Kidney capillary endothelial cell (primary cell): ENCODE measurements around the gene FIS1.
"Not testable (repeated sequence)": the region's sequence is repeated elsewhere in the genome, so short reads cannot be mapped to it uniquely, and the experiment has no call there.

Experiments
- DNase-seq: peaks from one replicate; pipeline ENCODE4 v3.0.0-alpha.2; 2018; ENCODE audit warnings: low spot score

Gene FIS1

DNA sequence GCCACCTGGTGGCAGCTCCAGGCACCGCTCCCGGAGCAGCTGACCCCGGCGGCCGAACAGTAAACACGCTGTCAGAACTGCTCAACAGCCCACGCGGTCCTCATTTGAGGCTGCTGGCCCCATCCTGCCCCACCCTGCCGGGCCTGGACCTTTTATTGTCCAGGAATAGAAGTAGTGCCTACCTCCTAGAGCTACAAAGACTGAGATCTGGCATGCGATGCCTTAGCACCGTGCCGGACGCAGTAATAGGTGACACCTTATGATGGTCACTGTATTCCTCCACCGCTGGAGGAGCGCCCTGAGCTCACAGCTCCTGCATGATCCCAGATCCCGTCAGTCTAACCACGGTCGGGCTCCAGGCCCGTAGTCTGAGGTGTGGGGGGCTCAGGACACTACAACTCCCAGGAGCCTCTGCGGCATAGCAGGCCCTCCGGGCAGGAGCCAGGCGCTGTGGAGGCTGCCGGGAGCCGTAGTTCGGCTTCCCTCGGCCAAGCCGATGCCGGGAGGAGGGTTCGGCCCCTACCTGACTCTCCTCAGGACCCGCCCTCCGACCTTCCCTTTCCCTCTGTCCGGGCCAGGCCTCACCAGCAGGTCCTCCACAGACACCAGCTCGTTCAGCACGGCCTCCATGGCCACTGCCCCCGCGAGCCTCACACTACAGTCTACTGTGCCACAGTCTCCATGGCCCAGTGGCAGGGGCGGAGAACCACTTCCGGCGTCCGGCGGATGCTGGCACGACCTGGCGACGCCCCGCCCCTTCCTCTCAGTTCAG is at the start of gene FIS1:
Gene FIS1, minus strand, starts transcription at position 707 of the 772 bp plus-strand sequence. Its CDS starts 77 bp downstream, at position 630.
- DNase-seq: peak; percentile 88

DNA sequence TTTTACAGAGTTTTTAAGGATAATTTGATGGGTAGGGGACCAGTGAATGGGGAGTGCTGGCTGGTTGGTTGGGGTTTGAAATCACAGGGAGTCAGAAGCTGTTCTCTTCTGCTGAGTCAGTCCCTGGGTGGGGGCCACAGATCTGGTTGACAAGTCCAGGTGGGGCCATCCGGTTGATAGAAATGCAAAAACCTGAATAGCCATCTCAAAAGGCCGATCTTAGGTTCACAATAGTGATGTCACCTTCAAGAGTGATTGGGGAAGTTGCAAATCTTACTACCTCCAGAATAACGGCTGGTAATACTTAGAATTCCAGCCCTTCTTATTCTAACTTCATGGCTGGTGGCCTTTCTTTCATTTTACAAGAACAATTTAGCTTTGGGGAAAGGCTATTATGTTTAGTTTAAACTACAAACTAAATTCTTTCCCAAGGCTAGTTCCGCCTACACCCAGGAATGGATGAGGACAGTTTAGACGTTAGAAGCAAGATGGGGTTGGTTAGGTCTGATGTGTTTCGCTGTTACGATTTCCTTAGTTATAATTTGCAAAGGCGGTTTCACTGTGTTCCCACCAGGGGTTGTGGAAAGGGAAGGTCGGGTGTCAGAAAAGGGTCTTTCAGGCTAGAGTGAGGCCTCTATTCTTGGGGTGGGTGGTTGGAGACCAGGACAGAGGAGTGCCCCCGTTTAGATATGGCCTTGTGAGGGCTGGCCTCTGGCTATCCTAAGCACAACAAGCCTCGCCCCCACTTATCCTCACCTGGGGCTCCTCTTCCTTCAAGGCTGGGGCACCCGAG is 49.4 kb upstream of the FIS1 start:
- DNase-seq: no peak

DNA sequence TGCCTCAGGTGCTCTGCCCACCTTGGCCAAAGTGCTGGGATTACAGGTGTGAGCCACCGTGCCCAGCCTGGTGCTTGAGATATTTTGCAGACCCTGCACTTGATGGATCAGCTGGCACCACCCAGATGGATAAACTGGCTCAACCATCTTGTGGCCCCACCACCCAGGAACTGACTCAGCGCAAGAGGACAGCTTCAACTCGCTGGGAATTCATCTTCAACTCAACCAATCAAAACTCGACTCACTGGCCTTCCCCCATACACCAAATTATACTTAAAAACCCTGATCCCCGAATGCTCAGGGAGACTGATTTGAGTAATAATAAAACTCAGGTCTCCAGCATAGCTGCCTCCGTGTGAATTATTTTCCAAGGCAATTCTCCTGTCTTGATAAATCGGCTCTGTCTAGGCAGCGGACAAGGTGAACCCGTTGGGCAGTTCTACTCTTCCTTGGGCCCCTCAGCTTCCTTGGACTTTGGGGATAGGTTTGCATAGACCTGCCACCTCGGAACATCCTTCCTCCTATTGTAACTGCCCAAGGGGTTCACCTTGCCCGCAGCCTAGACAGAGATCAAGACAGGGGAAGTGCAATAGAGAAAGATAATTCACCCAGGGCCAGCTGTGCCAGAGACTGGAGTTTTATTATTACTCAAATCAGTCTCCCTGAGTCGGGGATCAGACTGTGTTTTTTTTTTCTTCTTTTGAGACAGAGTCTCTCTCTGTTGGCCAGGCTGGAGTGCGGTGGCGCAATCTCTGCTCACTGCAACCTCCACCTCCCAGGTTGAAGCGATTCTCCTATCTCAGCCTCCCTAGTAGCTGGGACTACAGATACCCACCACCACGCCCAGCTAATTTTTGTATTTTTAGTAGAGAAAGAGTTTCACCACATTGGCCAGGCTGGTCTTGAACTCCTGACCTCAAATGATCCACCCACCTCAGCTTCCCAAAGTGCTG is 48.5 kb upstream of the FIS1 start:
- not testable (repeated sequence) for DNase-seq

DNA sequence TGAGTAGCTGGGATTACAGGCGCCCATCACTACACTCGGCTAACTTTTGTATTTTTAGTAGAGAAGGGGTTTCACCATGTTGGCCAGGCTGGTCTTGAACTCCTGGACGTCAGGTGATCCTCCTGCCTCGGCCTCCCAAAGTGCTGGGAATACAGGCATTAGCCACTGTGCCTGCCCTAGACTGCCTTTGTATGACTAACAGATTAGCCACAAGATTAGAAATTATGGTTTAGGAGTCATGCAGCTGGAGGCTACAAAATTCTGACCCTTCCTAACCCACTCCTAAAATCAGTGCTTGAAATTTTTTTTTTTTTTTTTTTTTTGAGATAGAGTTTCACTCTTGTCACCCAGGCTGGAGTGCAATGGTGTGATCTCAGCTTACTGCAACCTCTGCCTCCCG is 47.7 kb upstream of the FIS1 start:
- not testable (repeated sequence) for DNase-seq

DNA sequence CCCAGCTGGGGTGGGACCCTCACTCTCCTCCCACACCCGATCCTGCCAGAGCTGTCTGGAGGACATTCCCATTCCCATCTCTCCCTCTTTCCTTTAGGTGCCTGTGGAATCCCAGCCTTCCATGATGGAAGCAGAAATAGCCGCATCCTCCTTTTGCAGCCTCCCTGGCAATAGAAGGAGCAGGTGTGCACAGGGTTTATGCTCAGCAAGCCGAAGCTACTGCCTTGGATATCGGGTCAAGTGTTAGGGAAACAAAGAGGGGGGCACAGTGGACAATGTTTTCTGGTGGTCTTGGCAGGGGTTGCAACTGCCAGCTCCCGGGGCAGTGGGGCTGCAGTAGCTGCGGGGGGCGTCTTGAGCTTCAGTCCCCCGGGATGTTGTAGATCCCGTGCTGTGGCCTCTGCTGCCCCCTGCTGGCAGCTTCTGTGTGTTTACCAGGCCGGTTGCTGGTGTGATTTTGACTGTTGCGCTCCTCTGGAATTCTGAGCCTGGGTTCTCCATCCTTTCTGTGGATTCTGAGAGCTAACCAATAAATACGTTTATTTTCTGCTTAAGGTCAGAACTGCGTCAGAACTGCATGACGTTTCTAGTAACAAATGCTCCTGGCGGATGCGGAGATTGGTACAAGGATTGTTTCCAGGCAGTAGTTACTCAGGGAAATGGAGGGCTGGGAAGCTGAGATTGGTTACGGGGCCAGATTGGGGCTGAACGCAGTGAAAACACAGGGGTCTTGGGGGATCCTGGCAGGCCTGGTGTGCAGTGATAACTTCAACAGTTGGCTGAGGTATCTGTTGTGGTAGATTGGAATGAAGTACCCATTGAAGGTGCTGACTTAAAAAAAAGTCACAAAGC is 45.5 kb upstream of the FIS1 start:
- peak; percentile 28 for DNase-seq

DNA sequence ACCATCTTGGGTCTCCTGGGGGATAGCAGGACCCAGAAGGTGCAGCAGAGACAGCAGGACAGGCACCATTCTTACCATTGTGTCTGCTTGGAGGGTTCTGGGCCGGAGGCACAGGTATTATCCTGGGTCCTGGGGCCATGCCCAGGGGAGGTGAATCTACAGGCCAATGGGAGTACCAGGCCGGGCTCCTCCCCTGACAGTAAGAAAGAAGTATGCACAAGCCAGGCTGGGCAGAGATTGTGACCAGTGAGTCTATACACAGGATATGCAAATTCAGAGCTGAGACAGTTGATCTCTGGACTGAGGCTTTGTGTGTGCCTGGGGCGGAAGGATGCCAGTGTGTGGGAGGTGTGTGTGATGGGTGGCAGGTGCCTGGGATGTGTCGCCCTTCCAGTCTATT is 44.8 kb upstream of the FIS1 start:
- not testable (repeated sequence) for DNase-seq

DNA sequence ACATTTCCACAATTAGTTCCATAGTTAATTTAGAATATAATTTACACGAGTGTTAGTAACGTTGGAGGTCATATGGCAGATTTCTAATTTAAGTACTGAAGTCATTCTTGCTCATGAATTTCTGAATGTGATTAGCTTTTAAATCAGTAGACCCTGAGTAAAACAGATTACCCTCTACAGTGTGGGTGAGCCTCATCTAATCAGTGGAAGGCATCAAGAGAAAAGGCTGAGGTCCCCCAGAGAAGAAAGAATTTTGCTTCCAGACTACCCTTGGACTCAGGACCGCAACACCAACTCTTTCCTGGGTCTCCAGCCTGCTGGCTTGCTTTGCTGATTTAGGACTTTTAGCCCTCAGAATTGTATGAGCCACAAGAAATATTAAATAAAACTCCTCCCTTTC is 43.6 kb upstream of the FIS1 start:
- DNase-seq: no peak

DNA sequence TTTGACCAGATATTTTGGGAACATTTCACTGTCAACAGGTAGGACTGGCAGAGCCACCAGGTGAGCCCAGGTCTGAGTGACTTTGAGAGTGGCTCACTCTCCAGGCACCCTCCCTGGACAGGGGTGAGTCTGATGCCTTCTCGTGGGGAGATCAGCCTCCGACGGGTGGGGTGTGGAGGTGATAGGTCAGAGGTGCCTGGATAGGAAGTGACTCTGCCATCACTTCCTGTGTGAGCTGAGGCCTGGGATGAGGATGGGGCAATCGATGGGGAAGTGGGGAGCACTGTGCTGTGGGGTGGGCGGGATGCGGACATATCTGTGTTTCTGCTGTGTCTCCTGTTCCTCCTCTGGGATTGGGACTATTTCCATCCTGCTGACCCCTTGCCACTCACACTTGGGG is 42.2 kb upstream of the FIS1 start:
- DNase-seq: no peak

DNA sequence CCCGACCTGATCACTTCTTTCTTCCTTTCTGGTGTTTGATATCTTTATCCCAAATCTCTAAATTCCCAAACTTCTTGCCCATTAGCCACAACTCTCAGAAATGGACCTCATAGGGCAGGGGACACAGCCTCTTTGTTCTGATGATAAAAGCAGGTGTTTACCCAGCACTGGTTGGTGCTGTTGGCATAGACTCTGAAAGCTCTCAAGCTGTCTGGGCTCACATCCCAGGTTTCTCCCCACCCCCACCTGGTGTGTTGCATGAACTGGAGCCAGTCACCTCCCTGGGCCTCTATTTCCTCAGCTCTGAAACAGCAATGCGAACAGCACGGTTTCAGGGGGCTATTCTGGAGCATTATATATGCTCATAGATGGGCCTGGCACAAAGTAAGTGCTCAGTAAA is 41.0 kb upstream of the FIS1 start:
- DNase-seq: not testable (repeated sequence)

DNA sequence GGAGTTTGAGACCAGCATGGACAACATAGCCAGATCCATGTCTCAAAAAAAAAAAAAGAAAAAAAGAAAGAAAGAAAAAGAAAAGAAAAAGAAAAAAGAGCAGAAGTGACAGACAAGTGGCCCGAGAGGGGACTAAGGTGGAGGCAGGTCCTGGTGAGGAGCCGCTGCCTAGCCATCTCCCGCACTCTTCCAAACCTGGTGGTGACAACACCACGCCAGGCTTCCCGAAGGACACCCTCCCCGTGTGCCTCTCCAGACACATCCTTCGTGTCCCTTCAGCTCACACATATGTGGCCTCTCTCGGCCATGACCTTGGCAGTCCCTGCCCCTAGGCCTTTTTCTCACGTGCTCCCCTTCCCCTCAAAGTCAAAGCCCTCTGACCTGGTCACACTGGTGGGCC is 40.3 kb upstream of the FIS1 start:
- no peak for DNase-seq

DNA sequence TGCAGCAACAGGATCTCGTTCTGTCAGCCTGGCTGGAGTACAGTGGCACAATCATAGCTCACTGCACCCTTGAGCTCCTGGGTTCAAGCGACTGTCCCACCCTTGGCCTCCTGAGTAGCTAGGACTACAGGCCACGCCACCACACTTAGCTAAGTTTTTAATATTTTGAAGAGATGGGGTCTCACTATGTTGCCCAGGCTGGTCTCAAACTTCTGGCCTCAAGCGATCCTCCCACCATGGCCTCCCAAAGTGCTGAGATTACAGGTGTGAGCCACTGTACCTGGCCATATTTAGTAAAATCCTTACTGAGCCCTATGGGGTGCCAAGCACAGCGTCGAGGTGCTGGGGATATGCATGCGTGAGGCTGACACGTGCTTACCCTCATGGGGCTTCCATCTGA is 36.0 kb upstream of the FIS1 start:
- DNase-seq: not testable (repeated sequence)

DNA sequence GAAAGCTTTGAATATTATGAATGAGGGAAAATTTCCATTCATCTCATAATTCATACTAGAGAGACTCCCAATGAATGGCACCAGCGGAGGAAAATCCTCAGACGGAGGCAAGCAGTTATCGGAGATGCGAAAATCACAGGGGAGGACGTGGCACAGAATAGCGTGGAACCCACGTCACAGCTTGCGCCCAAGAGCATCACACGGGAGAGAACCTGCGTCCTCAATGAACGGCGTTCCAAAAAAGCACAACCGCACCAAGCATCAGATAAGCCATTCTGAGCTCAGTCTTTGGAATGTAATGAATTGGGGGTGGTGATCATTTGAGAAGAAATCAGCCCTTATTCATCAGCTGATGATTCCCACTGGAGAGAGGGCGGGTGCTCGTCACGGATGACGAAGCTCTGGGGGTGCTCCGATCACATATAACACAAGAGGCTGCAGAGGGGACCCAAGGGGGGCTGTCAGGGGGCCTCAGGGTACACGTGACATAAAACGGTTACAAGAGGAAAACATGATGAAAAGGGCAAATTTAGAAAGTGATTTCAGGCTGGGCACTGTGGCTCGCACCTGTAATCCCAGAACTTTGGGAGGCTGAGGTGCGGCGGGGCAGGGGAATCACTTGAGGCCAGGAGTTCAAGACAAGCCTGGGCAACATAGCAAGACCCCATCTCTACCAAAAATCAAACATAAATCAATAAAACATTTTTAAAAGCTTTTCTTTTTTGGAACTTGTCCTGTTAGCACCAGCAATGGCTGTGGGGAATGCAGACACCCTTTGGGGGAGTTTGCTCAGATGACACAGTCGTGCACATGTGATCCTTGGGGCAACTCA is 33.8 kb upstream of the FIS1 start:
- no peak for DNase-seq

DNA sequence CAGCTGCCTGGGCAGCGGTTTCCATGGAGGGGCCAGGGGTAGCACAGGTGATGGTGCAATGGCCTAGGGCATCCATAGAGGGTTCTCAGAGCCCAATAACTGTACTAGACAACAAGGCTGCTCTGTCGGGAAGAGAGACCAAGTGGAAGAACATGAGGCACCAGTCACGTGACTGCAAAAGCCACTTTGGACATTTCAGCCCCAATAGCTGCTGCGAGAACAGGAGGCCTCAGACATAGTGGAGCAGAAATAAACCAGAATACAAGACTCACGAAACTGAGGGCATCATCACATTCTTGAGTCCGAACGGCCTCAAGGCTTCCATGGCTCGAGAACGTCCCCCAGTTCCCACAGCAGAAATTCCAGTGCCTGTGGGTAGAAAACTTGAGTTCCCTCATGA is 32.3 kb upstream of the FIS1 start:
- no peak for DNase-seq

DNA sequence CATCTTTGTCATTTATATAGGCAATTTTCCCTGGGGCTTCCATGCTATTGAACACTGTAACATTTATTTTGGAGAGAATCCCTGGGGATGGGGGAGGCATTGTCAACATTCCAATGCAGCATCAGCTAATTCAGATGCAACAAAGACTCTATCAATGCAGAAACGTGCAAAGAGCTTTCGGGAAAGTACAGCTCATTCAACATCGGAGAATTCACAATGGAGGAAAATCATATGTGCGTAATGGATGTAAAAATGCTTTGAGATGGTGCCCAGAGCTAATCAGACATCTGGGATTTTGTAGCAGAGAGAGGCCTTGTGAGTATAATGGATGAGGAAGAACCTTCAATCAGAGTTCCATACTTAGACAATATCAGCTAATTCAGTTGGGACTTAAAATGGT is 28.3 kb upstream of the FIS1 start:
- DNase-seq: no peak

DNA sequence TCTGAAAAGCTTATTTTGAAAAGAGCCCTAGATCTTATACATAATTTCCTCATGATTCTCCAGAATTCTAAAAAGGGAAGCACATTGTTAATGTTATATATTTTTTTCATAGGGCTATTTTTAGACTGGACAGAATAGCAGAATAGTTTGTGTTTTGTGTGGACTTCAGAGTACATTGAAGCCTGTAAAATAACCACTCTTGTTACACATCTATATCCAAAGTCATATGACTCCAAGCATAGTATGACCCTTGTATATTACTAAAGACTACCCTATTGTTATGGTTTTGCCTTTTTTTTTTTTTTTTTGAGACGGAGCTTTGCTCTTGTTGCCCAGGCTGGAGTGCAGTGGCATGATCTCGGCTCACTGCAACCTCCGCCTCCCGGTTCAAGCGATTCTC is 26.1 kb upstream of the FIS1 start:
- DNase-seq: no peak

DNA sequence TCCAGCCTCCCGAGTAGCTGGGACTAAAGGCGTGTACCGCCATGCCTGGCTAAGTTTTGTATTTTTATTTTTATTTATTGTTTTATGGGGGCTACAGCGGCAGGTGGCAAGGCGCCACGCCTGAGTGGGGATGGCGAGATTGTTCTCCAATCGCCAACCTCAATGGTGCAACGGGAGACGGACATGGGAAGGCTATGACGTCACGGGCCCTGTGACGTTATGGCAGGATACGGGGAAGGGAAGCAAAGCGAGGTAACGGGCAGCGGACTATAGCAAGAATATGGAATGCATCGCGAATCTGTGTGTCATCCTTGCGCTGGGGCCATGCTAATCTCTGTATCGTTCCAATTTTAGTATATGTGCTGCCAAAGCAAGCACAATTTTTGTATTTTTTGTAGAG is 24.8 kb upstream of the FIS1 start:
- DNase-seq: no peak

DNA sequence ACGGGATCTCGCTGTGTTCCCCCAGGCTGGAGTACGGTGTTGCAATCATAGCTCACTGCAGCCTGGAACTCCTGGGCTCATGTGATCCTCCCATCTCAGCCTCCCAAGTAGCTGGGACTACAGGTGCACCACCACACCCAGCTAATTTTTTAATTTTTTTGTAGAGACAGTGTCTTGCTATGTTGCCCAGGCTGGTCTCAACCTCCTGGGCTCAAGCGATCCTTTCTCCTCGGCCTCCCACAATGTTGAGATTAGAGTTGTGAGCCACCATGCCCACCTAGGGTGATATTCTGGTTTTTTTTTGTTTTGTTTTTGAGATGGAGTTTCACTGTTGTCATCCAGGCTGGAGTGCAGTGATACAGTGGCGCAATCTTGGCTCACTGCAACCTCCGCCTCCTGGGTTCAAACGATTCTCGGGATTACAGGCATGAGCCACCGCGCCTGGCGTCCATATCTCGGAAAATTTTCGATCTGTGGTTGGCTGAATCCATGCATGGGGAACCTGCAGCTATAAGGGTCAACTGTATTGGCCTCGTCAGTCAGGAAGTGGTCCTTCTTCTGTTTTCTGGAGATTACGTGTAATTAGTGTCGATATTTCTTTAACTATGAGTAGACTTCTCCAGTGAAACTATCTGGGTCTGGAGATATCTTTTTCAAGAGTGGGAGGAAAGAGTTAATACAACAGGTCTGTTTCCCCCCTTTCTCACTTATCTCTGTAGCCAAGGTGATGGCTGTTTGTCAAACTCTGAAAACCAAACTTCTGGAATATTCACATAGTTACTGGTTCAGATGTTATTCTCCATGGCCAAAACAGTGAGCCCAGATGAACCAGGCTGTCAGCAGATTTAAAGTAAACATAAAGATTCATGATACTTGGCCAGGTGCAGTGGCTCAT is 21.0 kb upstream of the FIS1 start:
- no peak for DNase-seq

DNA sequence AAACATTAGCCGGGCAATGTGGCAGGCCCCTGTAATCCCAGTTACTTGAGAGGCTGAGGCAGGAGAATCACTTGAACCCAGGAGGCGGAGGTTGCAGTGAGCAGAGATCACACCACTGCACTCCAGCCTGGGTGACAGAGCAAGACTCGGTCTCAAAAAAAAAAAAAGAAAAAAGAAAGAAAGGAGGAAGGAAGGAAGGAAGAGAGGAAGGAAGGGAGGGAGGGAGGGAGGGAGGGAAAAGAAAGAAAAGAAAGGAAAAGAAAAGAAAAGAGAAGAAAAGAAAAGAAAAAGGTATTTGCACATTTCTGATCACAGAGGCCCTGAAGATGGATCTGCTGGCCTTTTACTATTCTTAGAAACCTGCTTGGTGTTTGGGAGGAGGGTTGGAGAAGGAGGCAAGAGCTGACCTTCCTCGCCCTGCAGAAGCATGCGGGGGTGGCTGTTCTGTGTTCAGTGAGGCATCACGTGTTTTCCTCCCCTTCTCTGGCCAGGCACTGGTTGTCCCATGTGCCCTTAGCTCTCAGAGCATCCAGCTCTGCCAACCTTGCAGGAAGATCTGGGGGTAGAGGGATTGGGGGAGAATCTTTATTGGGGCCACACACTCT is 19.3 kb upstream of the FIS1 start:
- not testable (repeated sequence) for DNase-seq

DNA sequence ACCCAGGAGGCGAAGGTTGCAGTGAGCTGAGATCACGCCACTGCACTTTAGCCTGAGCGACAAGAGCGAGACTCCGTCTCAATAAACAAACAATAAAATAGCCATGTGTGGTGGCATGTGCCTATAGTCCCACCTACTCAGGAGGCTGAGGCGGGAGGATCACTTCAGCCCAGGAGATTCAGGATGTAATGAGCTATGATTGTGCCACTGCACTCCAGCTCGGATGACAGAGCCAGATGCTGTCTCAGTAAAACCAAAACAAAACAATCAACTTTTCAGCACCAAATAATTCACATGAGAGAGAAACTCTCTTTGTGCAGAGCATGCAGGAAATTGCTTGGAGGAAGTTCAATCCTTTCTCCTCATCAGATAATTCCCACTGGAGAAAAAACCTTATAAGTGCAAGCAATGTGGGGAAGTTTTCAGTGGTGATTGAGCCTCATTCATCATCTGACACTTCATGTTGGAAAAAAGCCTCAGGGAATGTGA is 13.4 kb upstream of the FIS1 start:
- DNase-seq: no peak
